ENCODE measurements around the gene ADAMTS17. TPM values are rescaled to one million over a fixed set of nuclear protein-coding genes. Genes with fewer than 3 reads are reported as not detected.

The ADAMTS17 gene
- total RNA-seq, 1 donor: 0.81 TPM

GRCh38 chr15:100245855-100246254 lies 95.9 kb downstream of the ADAMTS17 start:
- no peak overlapping the region for H3K4me3 ChIP-seq (ENCODE audit: low read depth, low read length)
- no peak for DNase-seq (ENCODE audit: low read depth)
- no peak for TF ChIP-seq CTCF (IDR thresholded peaks at IDR 0.05; ENCODE audit: insufficient read depth, low read length)

GRCh38 chr15:100245487-100245820 lies 96.3 kb downstream of the ADAMTS17 start:
- H3K4me3 ChIP-seq (ENCODE audit: low read depth, low read length): no peak overlapping the region
- no peak for TF ChIP-seq CTCF (IDR thresholded peaks at IDR 0.05; ENCODE audit: insufficient read depth, low read length)
- DNase-seq (ENCODE audit: low read depth): no peak

GRCh38 chr15:100244796-100245486 lies 96.8 kb downstream of the ADAMTS17 start:
- TF ChIP-seq CTCF (IDR thresholded peaks at IDR 0.05; ENCODE audit: insufficient read depth, low read length): no peak
- no peak for DNase-seq (ENCODE audit: low read depth)
- H3K4me3 ChIP-seq (ENCODE audit: low read depth, low read length): no peak overlapping the region

GRCh38 chr15:100242989-100243388 lies 98.8 kb downstream of the ADAMTS17 start:
- TF ChIP-seq CTCF (IDR thresholded peaks at IDR 0.05; ENCODE audit: insufficient read depth, low read length): no peak
- H3K4me3 ChIP-seq (ENCODE audit: low read depth, low read length): no peak overlapping the region
- no peak for DNase-seq (ENCODE audit: low read depth)

- peak; percentile 16 for DNase-seq (ENCODE audit: low read depth)
- no peak for TF ChIP-seq CTCF (IDR thresholded peaks at IDR 0.05; ENCODE audit: insufficient read depth, low read length)
- H3K4me3 ChIP-seq (ENCODE audit: low read depth, low read length): no peak overlapping the region
These were observed 99.9 kb downstream of the ADAMTS17 start for GRCh38 chr15:100241572-100242482.

GRCh38 chr15:100236981-100237720 lies 104.6 kb downstream of the ADAMTS17 start:
- no peak for TF ChIP-seq CTCF (IDR thresholded peaks at IDR 0.05; ENCODE audit: insufficient read depth, low read length)
- no peak for DNase-seq (ENCODE audit: low read depth)
- no peak overlapping the region for H3K4me3 ChIP-seq (ENCODE audit: low read depth, low read length)
